ENCODE data around the gene KCNQ4. TPM values are rescaled to one million over a fixed set of nuclear protein-coding genes. Genes with fewer than 3 reads are reported as not detected.

The KCNQ4 gene
- total RNA-seq, 1 experiment from 2014 or later = 1.4 TPM

DNA sequence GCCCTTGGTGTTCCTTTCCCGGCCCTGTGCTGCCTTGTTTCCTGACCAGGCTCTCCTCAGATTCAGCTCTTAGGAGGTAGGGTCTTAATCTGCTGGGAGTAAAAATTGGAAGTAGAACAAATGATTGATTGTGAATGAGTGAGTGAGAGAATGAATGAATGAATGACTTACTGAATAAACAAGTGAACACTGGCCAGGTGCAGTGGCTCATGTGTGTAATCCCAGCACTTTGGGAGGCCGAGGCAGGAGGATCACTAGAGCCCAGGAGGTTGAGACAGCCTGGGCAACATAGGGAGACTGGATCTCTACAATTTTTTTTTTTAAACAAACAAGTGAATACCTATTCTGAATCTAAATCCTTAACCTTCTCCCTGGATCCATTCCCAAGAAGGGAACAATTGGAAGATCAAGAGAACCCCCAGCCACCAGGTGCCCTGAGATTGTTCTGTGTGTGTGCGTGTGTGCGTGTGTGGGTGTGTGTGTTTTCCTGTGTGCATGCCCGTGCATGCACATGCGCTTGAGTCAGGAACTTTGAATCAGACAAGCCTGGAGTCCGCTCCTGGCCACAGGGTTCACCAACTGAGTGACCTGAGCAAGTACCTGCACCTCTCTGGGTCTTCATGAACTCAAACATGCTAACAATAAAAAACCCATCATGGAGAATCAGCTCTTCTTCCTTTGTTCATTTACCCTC lies 102.9 kb downstream of the KCNQ4 start:
- H4K5ac ChIP-seq (ENCODE audit: insufficient read length, low read depth, low read length) = no peak overlapping the region
- no peak overlapping the region for H3K27ac ChIP-seq (ENCODE audit: insufficient read length, low read depth, low read length)
- no peaks in the 10 kb centered on the region for H3K79me2 ChIP-seq (ENCODE audit: insufficient read depth, low read length)
- Mint-ChIP-seq H3K27ac (no peak overlapping the region), H3K36me3 (ENCODE audit: insufficient read depth in 1 of 3, low read depth in 3 of 3) (no peaks in the 10 kb centered on the region), H3K4me1 (peaks cover 8 to 16% of the 10 kb centered on the region in 2 experiments), H3K4me3 (no peak overlapping the region), H3K9me3 (no peaks in the 10 kb centered on the region), H3K27me3 (ENCODE audit: low read depth) (peaks cover 32% of the 10 kb centered on the region)
- no peak overlapping the region for H3K4me2 ChIP-seq (ENCODE audit: insufficient read depth, insufficient read length, low read length)
- H3K9me3 ChIP-seq (ENCODE audit: control insufficient read depth, low read depth, low read length) = no peaks in the 10 kb centered on the region
- no peak overlapping the region for H3K56ac ChIP-seq (ENCODE audit: insufficient read length, low read depth, low read length)
- H3K23ac ChIP-seq (ENCODE audit: insufficient read length, low read depth, low read length) = no peak overlapping the region
- H3K14ac ChIP-seq (ENCODE audit: insufficient read depth, low read length) = no peak overlapping the region
- no peak overlapping the region for H2AFZ ChIP-seq (ENCODE audit: low read length)
- H2BK5ac ChIP-seq (ENCODE audit: insufficient read length, low read length) = no peak overlapping the region
- H4K8ac ChIP-seq (replicated peaks; ENCODE audit: insufficient read length, low read depth, low read length) = no peak overlapping the region
- H3T11ph ChIP-seq (ENCODE audit: low read length) = no peak overlapping the region
- no peak overlapping the region for H3K4ac ChIP-seq (ENCODE audit: low read depth, low read length)
- H2BK15ac ChIP-seq (ENCODE audit: low read depth, low read length) = no peak overlapping the region
- H2BK20ac ChIP-seq (ENCODE audit: low read depth, low read length, poor library complexity, severe bottlenecking) = no peak overlapping the region
- H3K4me1 ChIP-seq (ENCODE audit: insufficient read depth, low read length) = no peaks in the 10 kb centered on the region
- no peaks in the 10 kb centered on the region for H4K20me1 ChIP-seq (ENCODE audit: control insufficient read depth, insufficient read depth, insufficient read length)
- H2BK12ac ChIP-seq (ENCODE audit: insufficient read length, low read depth, low read length) = no peak overlapping the region
- no peak overlapping the region for H3K9ac ChIP-seq (ENCODE audit: extremely low read depth, insufficient read length, low read length)
- TF ChIP-seq, protein P1, sequence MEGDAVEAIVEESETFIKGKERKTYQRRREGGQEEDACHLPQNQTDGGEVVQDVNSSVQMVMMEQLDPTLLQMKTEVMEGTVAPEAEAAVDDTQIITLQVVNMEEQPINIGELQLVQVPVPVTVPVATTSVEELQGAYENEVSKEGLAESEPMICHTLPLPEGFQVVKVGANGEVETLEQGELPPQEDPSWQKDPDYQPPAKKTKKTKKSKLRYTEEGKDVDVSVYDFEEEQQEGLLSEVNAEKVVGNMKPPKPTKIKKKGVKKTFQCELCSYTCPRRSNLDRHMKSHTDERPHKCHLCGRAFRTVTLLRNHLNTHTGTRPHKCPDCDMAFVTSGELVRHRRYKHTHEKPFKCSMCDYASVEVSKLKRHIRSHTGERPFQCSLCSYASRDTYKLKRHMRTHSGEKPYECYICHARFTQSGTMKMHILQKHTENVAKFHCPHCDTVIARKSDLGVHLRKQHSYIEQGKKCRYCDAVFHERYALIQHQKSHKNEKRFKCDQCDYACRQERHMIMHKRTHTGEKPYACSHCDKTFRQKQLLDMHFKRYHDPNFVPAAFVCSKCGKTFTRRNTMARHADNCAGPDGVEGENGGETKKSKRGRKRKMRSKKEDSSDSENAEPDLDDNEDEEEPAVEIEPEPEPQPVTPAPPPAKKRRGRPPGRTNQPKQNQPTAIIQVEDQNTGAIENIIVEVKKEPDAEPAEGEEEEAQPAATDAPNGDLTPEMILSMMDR (conservative IDR thresholded peaks at IDR 0.05) = no peak
- H3K27me3 ChIP-seq (ENCODE audit: insufficient read depth, low read length) = no peaks in the 10 kb centered on the region; the same call in 1 of the 2 replicates
- H3K23me2 ChIP-seq (ENCODE audit: insufficient read length, low read depth, low read length, poor library complexity, severe bottlenecking) = no peaks in the 10 kb centered on the region
- no peak overlapping the region for H2BK120ac ChIP-seq (ENCODE audit: low read depth, low read length, poor library complexity, severe bottlenecking)
- WGBS (ENCODE audit: extremely low coverage, insufficient read length, low lambda C conversion rate) = no CpG with 5 or more reads among the region's 7 CpGs
- no peaks in the 10 kb centered on the region for H3K79me1 ChIP-seq (ENCODE audit: insufficient read depth, low read depth, low read length, poor library complexity, severe bottlenecking)
- no peak for DNase-seq
- H4K91ac ChIP-seq (ENCODE audit: insufficient read length, low read depth, low read length) = no peak overlapping the region
- H3K18ac ChIP-seq (ENCODE audit: insufficient read length, low read depth, low read length) = no peak overlapping the region
- no peak overlapping the region for H2AK5ac ChIP-seq (ENCODE audit: insufficient read length, low read length)
